ENCODE data around the gene SERPINA10. TPM values are rescaled to one million over a fixed set of nuclear protein-coding genes. Genes with fewer than 3 reads are reported as not detected.

Gene SERPINA10
- total RNA-seq, 1 experiment from 2014 or later = not detected

GRCh38 chr14:94332587-94332986 is 39.5 kb upstream of the SERPINA10 start:
- no peaks in the 10 kb centered on the region for H3K27me3 ChIP-seq (ENCODE audit: low read length)
- no peaks in the 10 kb centered on the region for H3K79me2 ChIP-seq (ENCODE audit: low read length)
- no peak overlapping the region for H3K9ac ChIP-seq (ENCODE audit: low read length)
- H3K9me2 ChIP-seq (replicated peaks; ENCODE audit: insufficient read depth, low read length) = no peaks in the 10 kb centered on the region
- no peaks in the 10 kb centered on the region for H3K9me3 ChIP-seq (ENCODE audit: low read length)
- H3K36me3 ChIP-seq (ENCODE audit: insufficient read depth, low read length) = no peaks in the 10 kb centered on the region
- DNase-seq = no peak
- H3K4me2 ChIP-seq (ENCODE audit: low read depth, low read length, poor library complexity, severe bottlenecking) = no peak overlapping the region
- no peak overlapping the region for H2AFZ ChIP-seq (ENCODE audit: low read length)
- no peak overlapping the region for H3K4me3 ChIP-seq (ENCODE audit: low read length)
- no peaks in the 10 kb centered on the region for H4K20me1 ChIP-seq (ENCODE audit: insufficient read depth, low read depth, low read length)
- no peaks in the 10 kb centered on the region for H3K4me1 ChIP-seq (ENCODE audit: low read length)
- no peak overlapping the region for H3K27ac ChIP-seq (ENCODE audit: low read length)

DNA sequence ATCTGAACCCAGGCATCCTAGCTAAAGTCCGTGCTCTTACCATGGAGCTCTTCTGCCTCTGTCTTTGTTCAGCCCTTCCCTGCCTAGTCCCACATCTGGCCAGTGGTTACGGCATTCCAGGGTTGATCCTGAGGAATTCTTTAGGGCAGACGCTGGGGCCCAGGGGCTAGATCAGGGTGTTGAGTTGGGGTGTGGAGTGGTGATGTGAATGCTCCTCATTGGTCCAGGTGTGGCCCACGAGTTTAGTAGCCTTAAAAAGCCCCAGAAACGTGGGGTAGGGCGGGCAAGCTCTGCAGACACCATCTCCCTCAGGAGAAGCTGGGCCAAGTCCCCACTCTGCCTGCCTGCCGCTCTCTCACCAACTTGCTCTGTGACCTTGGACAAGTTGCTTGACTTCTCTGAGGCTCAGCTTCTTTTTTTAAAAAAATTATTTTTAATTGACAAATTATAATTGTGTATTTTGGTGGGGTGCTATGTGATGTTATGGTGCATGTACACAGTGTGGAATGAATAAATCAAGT is 39.1 kb upstream of the SERPINA10 start:
- DNase-seq = no peak
- H3K9me2 ChIP-seq (replicated peaks; ENCODE audit: insufficient read depth, low read length) = no peaks in the 10 kb centered on the region
- no peaks in the 10 kb centered on the region for H3K9me3 ChIP-seq (ENCODE audit: low read length)
- H3K4me3 ChIP-seq (ENCODE audit: low read length) = no peak overlapping the region
- H3K79me2 ChIP-seq (ENCODE audit: low read length) = no peaks in the 10 kb centered on the region
- H2AFZ ChIP-seq (ENCODE audit: low read length) = no peak overlapping the region
- H3K27me3 ChIP-seq (ENCODE audit: low read length) = no peaks in the 10 kb centered on the region
- no peak overlapping the region for H3K4me2 ChIP-seq (ENCODE audit: low read depth, low read length, poor library complexity, severe bottlenecking)
- H3K9ac ChIP-seq (ENCODE audit: low read length) = no peak overlapping the region
- no peak overlapping the region for H3K27ac ChIP-seq (ENCODE audit: low read length)
- H4K20me1 ChIP-seq (ENCODE audit: insufficient read depth, low read depth, low read length) = no peaks in the 10 kb centered on the region
- no peaks in the 10 kb centered on the region for H3K4me1 ChIP-seq (ENCODE audit: low read length)
- H3K36me3 ChIP-seq (ENCODE audit: insufficient read depth, low read length) = no peaks in the 10 kb centered on the region

GRCh38 chr14:94331462-94331861 is 38.4 kb upstream of the SERPINA10 start:
- Histone ChIP-seq H3K79me2 (ENCODE audit: low read length) (no peaks in the 10 kb centered on the region), H3K9me2 (replicated peaks; ENCODE audit: insufficient read depth, low read length) (no peaks in the 10 kb centered on the region), H3K9ac (ENCODE audit: low read length) (no peak overlapping the region), H3K27me3 (ENCODE audit: low read length) (no peaks in the 10 kb centered on the region), H2AFZ (ENCODE audit: low read length) (no peak overlapping the region), H3K4me1 (ENCODE audit: low read length) (no peaks in the 10 kb centered on the region), H3K9me3 (ENCODE audit: low read length) (no peaks in the 10 kb centered on the region), H4K20me1 (ENCODE audit: insufficient read depth, low read depth, low read length) (no peaks in the 10 kb centered on the region), H3K36me3 (ENCODE audit: insufficient read depth, low read length) (no peaks in the 10 kb centered on the region), H3K4me3 (ENCODE audit: low read length) (no peak overlapping the region), H3K4me2 (ENCODE audit: low read depth, low read length, poor library complexity, severe bottlenecking) (no peak overlapping the region), H3K27ac (ENCODE audit: low read length) (no peak overlapping the region)
- DNase-seq = no peak

GRCh38 chr14:94330857-94331256 is 37.8 kb upstream of the SERPINA10 start:
- Histone ChIP-seq H3K4me3 (ENCODE audit: low read length) (no peak overlapping the region), H3K4me1 (ENCODE audit: low read length) (no peaks in the 10 kb centered on the region), H3K9ac (ENCODE audit: low read length) (no peak overlapping the region), H3K79me2 (ENCODE audit: low read length) (no peaks in the 10 kb centered on the region), H4K20me1 (ENCODE audit: insufficient read depth, low read depth, low read length) (no peaks in the 10 kb centered on the region), H2AFZ (ENCODE audit: low read length) (no peak overlapping the region), H3K9me3 (ENCODE audit: low read length) (no peaks in the 10 kb centered on the region), H3K27ac (ENCODE audit: low read length) (no peak overlapping the region), H3K36me3 (ENCODE audit: insufficient read depth, low read length) (no peaks in the 10 kb centered on the region), H3K27me3 (ENCODE audit: low read length) (no peaks in the 10 kb centered on the region), H3K9me2 (replicated peaks; ENCODE audit: insufficient read depth, low read length) (no peaks in the 10 kb centered on the region), H3K4me2 (ENCODE audit: low read depth, low read length, poor library complexity, severe bottlenecking) (no peak overlapping the region)
- no peak for DNase-seq

GRCh38 chr14:94330432-94330831 is 37.4 kb upstream of the SERPINA10 start:
- DNase-seq = no peak
- no peak overlapping the region for H3K4me3 ChIP-seq (ENCODE audit: low read length)
- no peak overlapping the region for H3K4me2 ChIP-seq (ENCODE audit: low read depth, low read length, poor library complexity, severe bottlenecking)
- H3K27me3 ChIP-seq (ENCODE audit: low read length) = no peaks in the 10 kb centered on the region
- no peaks in the 10 kb centered on the region for H3K79me2 ChIP-seq (ENCODE audit: low read length)
- H3K36me3 ChIP-seq (ENCODE audit: insufficient read depth, low read length) = no peaks in the 10 kb centered on the region
- H3K9me2 ChIP-seq (replicated peaks; ENCODE audit: insufficient read depth, low read length) = no peaks in the 10 kb centered on the region
- H2AFZ ChIP-seq (ENCODE audit: low read length) = no peak overlapping the region
- no peak overlapping the region for H3K27ac ChIP-seq (ENCODE audit: low read length)
- H3K4me1 ChIP-seq (ENCODE audit: low read length) = no peaks in the 10 kb centered on the region
- no peaks in the 10 kb centered on the region for H4K20me1 ChIP-seq (ENCODE audit: insufficient read depth, low read depth, low read length)
- H3K9me3 ChIP-seq (ENCODE audit: low read length) = no peaks in the 10 kb centered on the region
- H3K9ac ChIP-seq (ENCODE audit: low read length) = no peak overlapping the region

DNA sequence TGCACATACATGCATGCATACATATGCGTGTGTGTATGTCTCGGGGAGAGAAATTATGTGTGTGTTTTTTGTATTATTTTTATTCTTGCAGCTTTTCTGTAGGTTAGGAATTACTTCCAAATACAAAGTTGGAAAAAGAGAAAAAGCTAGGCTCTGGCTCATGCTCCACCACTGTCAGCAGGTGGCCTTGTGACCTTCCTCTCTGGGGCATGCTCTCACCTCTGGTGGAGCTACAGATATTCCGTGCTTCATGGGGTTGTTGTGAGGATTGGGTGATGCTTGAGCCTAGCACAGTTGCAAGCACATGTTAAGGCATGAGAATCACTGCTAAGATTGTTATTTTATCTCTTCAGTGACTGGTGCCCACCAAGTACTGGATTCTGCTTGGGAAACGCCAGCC is 36.8 kb upstream of the SERPINA10 start:
- H4K20me1 ChIP-seq (ENCODE audit: insufficient read depth, low read depth, low read length) = no peaks in the 10 kb centered on the region
- no peak overlapping the region for H3K9ac ChIP-seq (ENCODE audit: low read length)
- H3K9me2 ChIP-seq (replicated peaks; ENCODE audit: insufficient read depth, low read length) = no peaks in the 10 kb centered on the region
- H3K4me2 ChIP-seq (ENCODE audit: low read depth, low read length, poor library complexity, severe bottlenecking) = no peak overlapping the region
- H3K27me3 ChIP-seq (ENCODE audit: low read length) = no peaks in the 10 kb centered on the region
- no peaks in the 10 kb centered on the region for H3K4me1 ChIP-seq (ENCODE audit: low read length)
- H3K27ac ChIP-seq (ENCODE audit: low read length) = no peak overlapping the region
- DNase-seq = no peak
- H3K36me3 ChIP-seq (ENCODE audit: insufficient read depth, low read length) = no peaks in the 10 kb centered on the region
- H3K79me2 ChIP-seq (ENCODE audit: low read length) = no peaks in the 10 kb centered on the region
- no peaks in the 10 kb centered on the region for H3K9me3 ChIP-seq (ENCODE audit: low read length)
- no peak overlapping the region for H3K4me3 ChIP-seq (ENCODE audit: low read length)
- no peak overlapping the region for H2AFZ ChIP-seq (ENCODE audit: low read length)

- Histone ChIP-seq H3K9me3 (ENCODE audit: low read length) (no peaks in the 10 kb centered on the region), H3K36me3 (ENCODE audit: insufficient read depth, low read length) (no peaks in the 10 kb centered on the region), H3K4me1 (ENCODE audit: low read length) (no peaks in the 10 kb centered on the region), H3K9ac (ENCODE audit: low read length) (no peak overlapping the region), H3K4me2 (ENCODE audit: low read depth, low read length, poor library complexity, severe bottlenecking) (no peak overlapping the region), H3K79me2 (ENCODE audit: low read length) (no peaks in the 10 kb centered on the region), H4K20me1 (ENCODE audit: insufficient read depth, low read depth, low read length) (no peaks in the 10 kb centered on the region), H2AFZ (ENCODE audit: low read length) (no peak overlapping the region), H3K27ac (ENCODE audit: low read length) (no peak overlapping the region), H3K4me3 (ENCODE audit: low read length) (no peak overlapping the region), H3K9me2 (replicated peaks; ENCODE audit: insufficient read depth, low read length) (no peaks in the 10 kb centered on the region), H3K27me3 (ENCODE audit: low read length) (no peaks in the 10 kb centered on the region)
- no peak for DNase-seq
Measured at GRCh38 chr14:94328196-94328595, 35.1 kb upstream of the SERPINA10 start.

GRCh38 chr14:94322648-94323570 is 29.8 kb upstream of the SERPINA10 start, which contains the start of gene SERPINA6:
SERPINA6 (minus strand) TSS chr14:94323336; CDS start chr14:94314648, 8,688 bp downstream.
- H3K9me2 ChIP-seq (replicated peaks; ENCODE audit: insufficient read depth, low read length) = no peaks in the 10 kb centered on the region
- no peaks in the 10 kb centered on the region for H3K9me3 ChIP-seq (ENCODE audit: low read length)
- H3K4me3 ChIP-seq (ENCODE audit: low read length) = no peak within 1 kb of the TSS
- H3K27ac ChIP-seq (ENCODE audit: low read length) = no peak within 1 kb of the TSS
- H4K20me1 ChIP-seq (ENCODE audit: insufficient read depth, low read depth, low read length) = no peaks in the 10 kb centered on the region
- H3K4me1 ChIP-seq (ENCODE audit: low read length) = no peaks in the 10 kb centered on the region
- no peaks in the 10 kb centered on the region for H3K36me3 ChIP-seq (ENCODE audit: insufficient read depth, low read length)
- H3K79me2 ChIP-seq (ENCODE audit: low read length) = no peaks in the 10 kb centered on the region
- DNase-seq = no peak
- H3K27me3 ChIP-seq (ENCODE audit: low read length) = no peaks in the 10 kb centered on the region
- no peak within 1 kb of the TSS for H3K4me2 ChIP-seq (ENCODE audit: low read depth, low read length, poor library complexity, severe bottlenecking)
- H3K9ac ChIP-seq (ENCODE audit: low read length) = no peak within 1 kb of the TSS
- no peak within 1 kb of the TSS for H2AFZ ChIP-seq (ENCODE audit: low read length)

Data from Karpas-422 (cell line).